Lower leg skin (tissue), 4 donors: ENCODE measurements around the gene AFF4. TPM values are rescaled to one million over a fixed set of nuclear protein-coding genes. Genes with fewer than 3 reads are reported as not detected.

Experiments
- DNase-seq, 2 donors: peaks; one replicate each; pipeline ENCODE4 v3.0.0-alpha.2; 2019; ENCODE audit warnings: low spot score in 2 of 2
- H3K4me3 ChIP-seq: fragments of 200-600 bp; sonication (generic); 2 replicates; pipeline ENCODE4 v1.5.1; 2017; ENCODE audit warnings: mild to moderate bottlenecking, low read depth; ENCODE audit not compliant: poor library complexity, severe bottlenecking
- POLR2A ChIP-seq, 2 donors: fragments of 450-650 bp; IDR thresholded peaks; one replicate each; pipeline ENCODE4 v1.6.1; 2016 to 2017; ENCODE audit warnings: antibody characterized with exemption in 2 of 2, mild to moderate bottlenecking in 1 of 2, moderate library complexity in 1 of 2
- WGBS, 2 donors: methylation state at CpG; one replicate each; pipeline ENCODE4 v1.1.5; 2018; 5-methylcytosine and 5-hydroxymethylcytosine counted together
- intact Hi-C: fragments of 100-400 bp; cut with DNase I; formaldehyde crosslinking; loops from one replicate; pipeline ENCODE4 v1.15.0; 2023; ENCODE audit warnings: low total_unique reads
- total RNA-seq, 4 donors: library from RNA; depleted of rRNA; stranded (reverse); fragments of >200 nt; gene quantifications; one replicate each; pipeline ENCODE4 v1.1.0, GENCODE V29; 2016
- TF ChIP-seq, protein P1 (sequence below), 3 donors: fragments of 450-650 bp; IDR thresholded peaks; one replicate each; pipeline ENCODE4 v1.5.1; 2016; ENCODE audit warnings: antibody characterized with exemption in 3 of 3, mild to moderate bottlenecking in 3 of 3, moderate library complexity in 2 of 3

The AFF4 gene
- total RNA-seq, 4 donors from 2014 or later: 47.9 to 79.2 (median 57.9) TPM

DNA sequence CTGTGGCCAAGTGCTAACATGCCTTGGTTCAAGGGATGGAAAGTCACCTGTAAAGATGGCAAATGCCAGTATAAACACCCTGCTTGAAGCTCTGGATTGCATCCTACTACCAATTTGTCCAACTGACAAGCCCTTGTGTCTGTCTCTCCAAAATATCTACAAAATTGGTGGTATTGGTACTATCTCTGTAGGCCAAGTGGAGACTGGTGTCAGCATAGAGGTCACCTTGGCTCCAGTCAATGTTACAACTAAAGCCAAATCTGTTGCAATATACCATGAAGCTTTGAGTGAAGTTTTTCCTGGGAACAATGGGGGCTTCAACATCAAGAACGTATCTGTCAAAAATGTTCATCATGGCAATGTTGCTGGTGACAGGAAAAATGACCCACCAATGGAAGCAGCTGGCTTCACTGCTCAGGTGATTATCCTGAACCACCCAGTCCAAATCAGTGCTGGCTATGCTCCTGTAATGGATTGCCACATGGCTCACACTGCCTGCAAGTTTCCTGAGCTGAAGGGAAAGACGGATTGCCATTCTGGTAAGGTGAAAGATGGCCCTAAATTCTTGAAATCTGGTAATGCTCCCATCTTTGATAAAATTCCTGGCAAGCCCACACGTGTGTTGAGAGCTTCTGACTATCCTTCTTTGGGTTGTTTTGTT lies 19.9 kb downstream of the AFF4 start:
- WGBS, 2 donors: 65 to 68% methylated on average over 3 of the region's 3 CpGs

DNA sequence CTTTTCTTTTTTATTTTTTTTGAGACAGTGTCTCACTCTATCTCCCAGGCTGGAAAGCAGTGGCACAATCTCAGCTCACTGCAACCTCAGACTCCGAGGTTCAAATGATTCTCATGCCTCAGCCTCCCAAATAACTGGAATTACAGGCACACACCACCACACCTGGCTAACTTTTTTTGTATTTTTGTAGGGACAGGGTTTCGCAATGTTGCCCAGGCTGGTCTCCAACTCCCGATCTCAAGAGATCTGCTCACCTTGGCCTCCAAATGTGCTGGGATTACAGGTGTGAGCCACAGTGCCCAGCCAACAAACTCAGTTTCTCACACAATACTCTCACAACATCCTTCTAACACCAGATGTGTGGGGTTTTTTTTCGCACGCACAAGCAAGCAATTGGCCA lies 22.1 kb downstream of the AFF4 start:
- 88 to 95% methylated on average over 4 to 5 of the region's 5 CpGs for WGBS, 2 donors
- H3K4me3 ChIP-seq: no peak overlapping the region
- intact Hi-C loops: no loop called here
- DNase-seq: no peak
- no peak for TF ChIP-seq POLR2A (IDR thresholded peaks at IDR 0.05)
- TF ChIP-seq, protein P1, sequence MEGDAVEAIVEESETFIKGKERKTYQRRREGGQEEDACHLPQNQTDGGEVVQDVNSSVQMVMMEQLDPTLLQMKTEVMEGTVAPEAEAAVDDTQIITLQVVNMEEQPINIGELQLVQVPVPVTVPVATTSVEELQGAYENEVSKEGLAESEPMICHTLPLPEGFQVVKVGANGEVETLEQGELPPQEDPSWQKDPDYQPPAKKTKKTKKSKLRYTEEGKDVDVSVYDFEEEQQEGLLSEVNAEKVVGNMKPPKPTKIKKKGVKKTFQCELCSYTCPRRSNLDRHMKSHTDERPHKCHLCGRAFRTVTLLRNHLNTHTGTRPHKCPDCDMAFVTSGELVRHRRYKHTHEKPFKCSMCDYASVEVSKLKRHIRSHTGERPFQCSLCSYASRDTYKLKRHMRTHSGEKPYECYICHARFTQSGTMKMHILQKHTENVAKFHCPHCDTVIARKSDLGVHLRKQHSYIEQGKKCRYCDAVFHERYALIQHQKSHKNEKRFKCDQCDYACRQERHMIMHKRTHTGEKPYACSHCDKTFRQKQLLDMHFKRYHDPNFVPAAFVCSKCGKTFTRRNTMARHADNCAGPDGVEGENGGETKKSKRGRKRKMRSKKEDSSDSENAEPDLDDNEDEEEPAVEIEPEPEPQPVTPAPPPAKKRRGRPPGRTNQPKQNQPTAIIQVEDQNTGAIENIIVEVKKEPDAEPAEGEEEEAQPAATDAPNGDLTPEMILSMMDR (IDR thresholded peaks at IDR 0.05): no peak

More for the DNA sequence above, 19.9 kb downstream of the AFF4 start:
- intact Hi-C loops: no loop called here
- TF ChIP-seq, protein P1 (IDR thresholded peaks at IDR 0.05): no peak
- no peak for DNase-seq
- H3K4me3 ChIP-seq: no peak overlapping the region

DNA sequence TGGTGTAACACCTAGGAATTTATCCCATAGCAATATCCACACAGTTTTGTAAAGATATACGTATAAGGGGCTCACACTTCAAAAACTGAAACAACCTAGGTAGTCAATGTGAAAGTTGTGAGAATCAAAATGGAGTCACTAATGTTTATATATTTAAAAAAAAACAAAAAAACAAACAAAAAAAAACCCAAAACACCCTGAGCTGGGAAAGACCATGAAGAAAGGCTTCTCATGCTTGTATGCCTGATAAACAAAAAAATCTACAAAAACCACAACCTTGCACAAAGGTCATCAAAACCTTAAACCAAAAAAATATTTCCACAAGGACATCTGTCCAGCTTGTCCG lies 35.4 kb downstream of the AFF4 start:
- no peak for DNase-seq
- intact Hi-C loops: no loop called here
- no peak overlapping the region for H3K4me3 ChIP-seq
- 91 to 92% methylated on average over 2 of the region's 2 CpGs for WGBS, 2 donors
- TF ChIP-seq, protein P1 (IDR thresholded peaks at IDR 0.05): no peak
- no peak for TF ChIP-seq POLR2A (IDR thresholded peaks at IDR 0.05)

DNA sequence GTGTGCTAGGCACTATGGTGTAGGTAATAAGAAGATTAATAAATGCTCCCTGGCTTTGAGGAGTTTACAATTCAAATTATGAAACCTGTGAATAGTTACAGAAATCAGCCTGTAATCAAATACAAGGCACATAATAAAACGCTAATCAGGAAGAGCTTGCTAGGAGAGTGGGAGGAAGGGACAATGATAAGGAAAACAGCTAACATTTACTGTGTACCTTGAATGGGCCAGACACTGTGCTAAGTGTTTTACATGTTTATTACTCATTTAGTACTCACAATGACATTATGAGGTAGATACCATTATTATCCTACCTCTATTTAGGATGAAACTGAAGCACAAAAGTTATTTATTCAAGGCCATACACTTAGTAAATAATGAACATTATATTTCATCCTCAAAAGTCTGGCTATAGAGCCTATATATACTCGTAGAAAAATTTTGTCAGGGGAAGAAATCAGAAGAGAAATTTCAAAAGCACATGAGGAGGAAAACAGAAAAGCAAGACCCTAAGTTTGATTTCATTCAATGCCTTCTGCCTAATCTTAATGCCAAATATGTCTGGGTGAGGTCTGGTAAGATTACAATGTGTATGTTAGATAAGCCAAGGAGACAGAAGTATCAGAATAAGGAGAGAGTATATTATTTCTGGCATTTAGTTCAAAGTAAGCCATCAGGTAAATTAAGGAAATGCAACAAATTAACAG lies 35.9 kb downstream of the AFF4 start:
- intact Hi-C loops: no loop called here
- TF ChIP-seq, protein P1 (IDR thresholded peaks at IDR 0.05): no peak
- TF ChIP-seq POLR2A (IDR thresholded peaks at IDR 0.05): no peak
- no peak for DNase-seq
- no peak overlapping the region for H3K4me3 ChIP-seq
- 73 to 82% methylated on average over 2 of the region's 2 CpGs for WGBS, 2 donors

DNA sequence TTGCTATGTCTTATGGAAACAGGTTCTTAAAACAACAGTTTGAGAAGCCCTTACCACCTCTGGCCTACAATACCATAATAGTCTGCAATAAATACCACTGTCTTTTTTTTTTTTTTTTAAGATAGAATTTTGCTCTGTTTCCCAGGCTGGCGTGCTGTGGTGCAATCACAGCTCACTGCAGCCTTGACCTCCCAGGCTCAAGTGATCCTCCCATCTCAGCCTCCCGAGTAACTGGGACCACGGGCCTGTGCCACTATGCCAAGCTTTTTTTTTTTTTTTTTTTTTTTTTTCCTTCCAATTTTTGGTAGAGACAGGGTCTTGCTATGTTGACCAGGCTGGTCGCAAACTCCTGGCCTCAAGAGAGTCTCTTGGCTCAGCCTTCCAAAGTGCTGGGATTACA lies 37.0 kb downstream of the AFF4 start:
- DNase-seq: no peak
- intact Hi-C loops: no loop called here
- TF ChIP-seq POLR2A (IDR thresholded peaks at IDR 0.05): no peak
- TF ChIP-seq, protein P1 (IDR thresholded peaks at IDR 0.05): no peak
- H3K4me3 ChIP-seq: no peak overlapping the region
- 92 to 95% methylated on average over 4 of the region's 4 CpGs for WGBS, 2 donors
